Measurements from ENCODE around the gene PPP6R3.
A peak's percentile ranks its signal among the peaks of the same experiment; 100 is the strongest.

The PPP6R3 gene

GRCh38 chr11:68661014-68661413, 200.5 kb downstream of the PPP6R3 start:
- no peak overlapping the region for H3K4me2 ChIP-seq (ENCODE audit: low read length)
- no peaks in the 10 kb centered on the region for H3K79me2 ChIP-seq (ENCODE audit: control insufficient read depth, insufficient read depth, low read length, poor library complexity)
- no peak overlapping the region for H3K14ac ChIP-seq (ENCODE audit: low read length)
- H2BK5ac ChIP-seq (ENCODE audit: low read depth, low read length, poor library complexity) = no peak overlapping the region
- H3K9ac ChIP-seq (ENCODE audit: low read length) = no peak overlapping the region
- H3K27ac ChIP-seq (ENCODE audit: low read depth, low read length) = no peak overlapping the region
- H2BK12ac ChIP-seq (ENCODE audit: low read length) = no peak overlapping the region
- no peak overlapping the region for H2AFZ ChIP-seq (ENCODE audit: insufficient read depth, low read length, poor library complexity)
- H3K27me3 ChIP-seq (ENCODE audit: insufficient read depth, low read length) = no peaks in the 10 kb centered on the region
- no peaks in the 10 kb centered on the region for H3K4me1 ChIP-seq (ENCODE audit: control insufficient read depth in 1 of 2, insufficient read depth in 2 of 2, low read length in 2 of 2)
- no peaks in the 10 kb centered on the region for H3K79me1 ChIP-seq (ENCODE audit: low read length)
- H4K12ac ChIP-seq (ENCODE audit: low read depth, low read length) = no peak overlapping the region
- H3K23ac ChIP-seq (ENCODE audit: low read length) = no peak overlapping the region
- no peak overlapping the region for H4K91ac ChIP-seq (ENCODE audit: low read depth, low read length)
- no peak overlapping the region for H3K4ac ChIP-seq (ENCODE audit: low read depth, low read length)
- no peak overlapping the region for H2BK120ac ChIP-seq (ENCODE audit: insufficient read depth, low read length, poor library complexity)
- no peak overlapping the region for H3K18ac ChIP-seq (ENCODE audit: low read length)
- H2AK5ac ChIP-seq (ENCODE audit: low read length) = no peak overlapping the region
- H3K9me3 ChIP-seq (ENCODE audit: insufficient read depth, low read depth, low read length) = peaks cover 10% of the 10 kb centered on the region
- H3K36me3 ChIP-seq (ENCODE audit: control insufficient read depth in 1 of 2, insufficient read depth in 2 of 2, low read length in 2 of 2) = no peaks in the 10 kb centered on the region
- H4K8ac ChIP-seq (ENCODE audit: low read depth, low read length) = no peak overlapping the region
- no peak for DNase-seq
- WGBS (ENCODE audit: extremely low coverage, insufficient coverage, insufficient read length) = no CpG with 5 or more reads among the region's 15 CpGs
- H3K4me3 ChIP-seq (ENCODE audit: low read depth, low read length) = no peak overlapping the region

GRCh38 chr11:68661697-68662603, 201.4 kb downstream of the PPP6R3 start:
- H3K79me1 ChIP-seq (ENCODE audit: low read length) = no peaks in the 10 kb centered on the region
- H2BK5ac ChIP-seq (ENCODE audit: low read depth, low read length, poor library complexity) = no peak overlapping the region
- H4K12ac ChIP-seq (ENCODE audit: low read depth, low read length) = no peak overlapping the region
- H3K18ac ChIP-seq (ENCODE audit: low read length) = no peak overlapping the region
- H3K9ac ChIP-seq (ENCODE audit: low read length) = no peak overlapping the region
- no peak overlapping the region for H2BK120ac ChIP-seq (ENCODE audit: insufficient read depth, low read length, poor library complexity)
- no peak overlapping the region for H3K4ac ChIP-seq (ENCODE audit: low read depth, low read length)
- H2AK5ac ChIP-seq (ENCODE audit: low read length) = no peak overlapping the region
- H3K23ac ChIP-seq (ENCODE audit: low read length) = no peak overlapping the region
- no CpG with 5 or more reads among the region's 18 CpGs for WGBS (ENCODE audit: extremely low coverage, insufficient coverage, insufficient read length)
- no peaks in the 10 kb centered on the region for H3K27me3 ChIP-seq (ENCODE audit: insufficient read depth, low read length)
- H3K36me3 ChIP-seq (ENCODE audit: control insufficient read depth in 1 of 2, insufficient read depth in 2 of 2, low read length in 2 of 2) = no peaks in the 10 kb centered on the region
- no peak overlapping the region for H2AFZ ChIP-seq (ENCODE audit: insufficient read depth, low read length, poor library complexity)
- H3K27ac ChIP-seq (ENCODE audit: low read depth, low read length) = no peak overlapping the region
- DNase-seq = no peak
- H3K4me2 ChIP-seq (ENCODE audit: low read length) = no peak overlapping the region
- H2BK12ac ChIP-seq (ENCODE audit: low read length) = no peak overlapping the region
- no peak overlapping the region for H4K8ac ChIP-seq (ENCODE audit: low read depth, low read length)
- H4K91ac ChIP-seq (ENCODE audit: low read depth, low read length) = no peak overlapping the region
- no peak overlapping the region for H3K14ac ChIP-seq (ENCODE audit: low read length)
- no peaks in the 10 kb centered on the region for H3K4me1 ChIP-seq (ENCODE audit: control insufficient read depth in 1 of 2, insufficient read depth in 2 of 2, low read length in 2 of 2)
- H3K79me2 ChIP-seq (ENCODE audit: control insufficient read depth, insufficient read depth, low read length, poor library complexity) = no peaks in the 10 kb centered on the region
- no peak overlapping the region for H3K4me3 ChIP-seq (ENCODE audit: low read depth, low read length)
- peaks cover 10% of the 10 kb centered on the region for H3K9me3 ChIP-seq (ENCODE audit: insufficient read depth, low read depth, low read length)

GRCh38 chr11:68663482-68664010, 203.0 kb downstream of the PPP6R3 start:
- Histone ChIP-seq H3K4me3 (ENCODE audit: low read depth, low read length) (peak overlapping the region; percentile 57), H3K4ac (ENCODE audit: low read depth, low read length) (no peak overlapping the region), H3K18ac (ENCODE audit: low read length) (no peak overlapping the region), H2BK120ac (ENCODE audit: insufficient read depth, low read length, poor library complexity) (no peak overlapping the region), H2BK5ac (ENCODE audit: low read depth, low read length, poor library complexity) (no peak overlapping the region), H3K4me1 (ENCODE audit: control insufficient read depth in 1 of 2, insufficient read depth in 2 of 2, low read length in 2 of 2) (no peaks in the 10 kb centered on the region), H3K23ac (ENCODE audit: low read length) (no peak overlapping the region), H3K79me1 (ENCODE audit: low read length) (no peaks in the 10 kb centered on the region), H2AFZ (ENCODE audit: insufficient read depth, low read length, poor library complexity) (no peak overlapping the region), H3K14ac (ENCODE audit: low read length) (no peak overlapping the region), H4K12ac (ENCODE audit: low read depth, low read length) (no peak overlapping the region), H3K79me2 (ENCODE audit: control insufficient read depth, insufficient read depth, low read length, poor library complexity) (no peaks in the 10 kb centered on the region), H2BK12ac (ENCODE audit: low read length) (no peak overlapping the region), H2AK5ac (ENCODE audit: low read length) (no peak overlapping the region), H3K4me2 (ENCODE audit: low read length) (no peak overlapping the region), H4K91ac (ENCODE audit: low read depth, low read length) (no peak overlapping the region), H3K9ac (ENCODE audit: low read length) (no peak overlapping the region), H3K27ac (ENCODE audit: low read depth, low read length) (no peak overlapping the region), H3K36me3 (ENCODE audit: control insufficient read depth in 1 of 2, insufficient read depth in 2 of 2, low read length in 2 of 2) (no peaks in the 10 kb centered on the region), H3K9me3 (ENCODE audit: insufficient read depth, low read depth, low read length) (peaks cover 10% of the 10 kb centered on the region), H4K8ac (ENCODE audit: low read depth, low read length) (no peak overlapping the region), H3K27me3 (ENCODE audit: insufficient read depth, low read length) (no peaks in the 10 kb centered on the region)
- DNase-seq = no peak
- no CpG with 5 or more reads among the region's 18 CpGs for WGBS (ENCODE audit: extremely low coverage, insufficient coverage, insufficient read length)

- Histone ChIP-seq H4K8ac (ENCODE audit: low read depth, low read length) (no peak overlapping the region), H2AFZ (ENCODE audit: insufficient read depth, low read length, poor library complexity) (no peak overlapping the region), H3K36me3 (ENCODE audit: control insufficient read depth in 1 of 2, insufficient read depth in 2 of 2, low read length in 2 of 2) (no peaks in the 10 kb centered on the region), H3K79me2 (ENCODE audit: control insufficient read depth, insufficient read depth, low read length, poor library complexity) (no peaks in the 10 kb centered on the region), H3K18ac (ENCODE audit: low read length) (no peak overlapping the region), H4K91ac (ENCODE audit: low read depth, low read length) (no peak overlapping the region), H3K23ac (ENCODE audit: low read length) (no peak overlapping the region), H3K14ac (ENCODE audit: low read length) (no peak overlapping the region), H3K4me2 (ENCODE audit: low read length) (no peak overlapping the region), H2BK120ac (ENCODE audit: insufficient read depth, low read length, poor library complexity) (no peak overlapping the region), H3K27me3 (ENCODE audit: insufficient read depth, low read length) (no peaks in the 10 kb centered on the region), H3K4ac (ENCODE audit: low read depth, low read length) (no peak overlapping the region), H3K9me3 (ENCODE audit: insufficient read depth, low read depth, low read length) (peaks cover 10% of the 10 kb centered on the region), H2AK5ac (ENCODE audit: low read length) (no peak overlapping the region), H3K9ac (ENCODE audit: low read length) (no peak overlapping the region), H2BK5ac (ENCODE audit: low read depth, low read length, poor library complexity) (no peak overlapping the region), H3K4me3 (ENCODE audit: low read depth, low read length) (no peak overlapping the region), H3K79me1 (ENCODE audit: low read length) (no peaks in the 10 kb centered on the region), H2BK12ac (ENCODE audit: low read length) (no peak overlapping the region), H4K12ac (ENCODE audit: low read depth, low read length) (no peak overlapping the region), H3K27ac (ENCODE audit: low read depth, low read length) (no peak overlapping the region), H3K4me1 (ENCODE audit: control insufficient read depth in 1 of 2, insufficient read depth in 2 of 2, low read length in 2 of 2) (no peaks in the 10 kb centered on the region)
- no CpG with 5 or more reads among the region's 9 CpGs for WGBS (ENCODE audit: extremely low coverage, insufficient coverage, insufficient read length)
- no peak for DNase-seq
These were observed 203.6 kb downstream of the PPP6R3 start for GRCh38 chr11:68664141-68664540.

Data from trophoblast cell (in vitro differentiated cells and primary cell).